GM18870 (cell line): ENCODE results near the gene ATP6V1G1.

Experiments used
- ATAC-seq: cut with Tn5 transposase; IDR thresholded peaks from one replicate; pipeline ENCODE4 v1.9.1; 2021; ENCODE audit warnings: moderate library complexity; ENCODE audit not compliant: unreplicated experiment

The ATP6V1G1 gene

GRCh38 chr9:114587345-114588202 lies at the start of gene ATP6V1G1:
Gene ATP6V1G1 (plus strand): TSS chr9:114587769. CDS start chr9:114587839, 70 bp downstream.
- ATAC-seq, result peak; percentile 85

GRCh38 chr9:114538241-114538640 lies 49.3 kb upstream of the ATP6V1G1 start:
- no peak for ATAC-seq

- no peak for ATAC-seq
These were observed 47.7 kb upstream of the ATP6V1G1 start for GRCh38 chr9:114539701-114540380.

- ATAC-seq, result no peak
These were observed 42.5 kb upstream of the ATP6V1G1 start for GRCh38 chr9:114545055-114545454.

- no peak for ATAC-seq
These were observed 40.7 kb upstream of the ATP6V1G1 start for GRCh38 chr9:114546851-114547250.

- no peak for ATAC-seq
These were observed 37.8 kb upstream of the ATP6V1G1 start for GRCh38 chr9:114549697-114550330.

GRCh38 chr9:114551750-114552685 lies 35.6 kb upstream of the ATP6V1G1 start:
- no peak for ATAC-seq

- no peak for ATAC-seq
These were observed 34.9 kb upstream of the ATP6V1G1 start for GRCh38 chr9:114552706-114553105.

GRCh38 chr9:114553202-114553601 lies 34.4 kb upstream of the ATP6V1G1 start:
- no peak for ATAC-seq

GRCh38 chr9:114555696-114556095 lies 31.9 kb upstream of the ATP6V1G1 start:
- no peak for ATAC-seq

GRCh38 chr9:114558027-114558675 lies 29.4 kb upstream of the ATP6V1G1 start:
- no peak for ATAC-seq

- no peak for ATAC-seq
These were observed 27.6 kb upstream of the ATP6V1G1 start for GRCh38 chr9:114559830-114560513.

GRCh38 chr9:114560956-114561355 lies 26.6 kb upstream of the ATP6V1G1 start:
- no peak for ATAC-seq

GRCh38 chr9:114561771-114562170 lies 25.8 kb upstream of the ATP6V1G1 start:
- no peak for ATAC-seq

GRCh38 chr9:114565204-114565603 lies 22.4 kb upstream of the ATP6V1G1 start:
- ATAC-seq, result no peak

GRCh38 chr9:114570742-114571141 lies 16.8 kb upstream of the ATP6V1G1 start:
- ATAC-seq, result no peak

GRCh38 chr9:114571391-114571790 lies 16.2 kb upstream of the ATP6V1G1 start:
- no peak for ATAC-seq

- no peak for ATAC-seq
These were observed 15.4 kb upstream of the ATP6V1G1 start for GRCh38 chr9:114572199-114572598.

GRCh38 chr9:114574438-114574837 lies 13.1 kb upstream of the ATP6V1G1 start:
- no peak for ATAC-seq
